ENCODE measurements around the gene CHMP2A.
A peak's percentile ranks its signal among the peaks of the same experiment; 100 is the strongest.

Gene CHMP2A

GRCh38 chr19:58575183-58576041, 20.5 kb upstream of the CHMP2A start:
- in situ Hi-C loops (cut with HindIII; ENCODE audit: low pct_unique_long_range_greater_than_20kb, low sequenced_read_pairs) = no loop called here
- peak; percentile 72 to 88 for DNase-seq (ENCODE audit: low read depth in 1 of 2, low spot score in 1 of 2)
- no peak for TF ChIP-seq JUND (IDR thresholded peaks at IDR 0.05; ENCODE audit: low read depth)

GRCh38 chr19:58573658-58574164, 18.8 kb upstream of the CHMP2A start:
- no peak for TF ChIP-seq JUND (IDR thresholded peaks at IDR 0.05; ENCODE audit: low read depth)
- DNase-seq (ENCODE audit: low read depth in 1 of 2, low spot score in 1 of 2) = no peak
- in situ Hi-C loops (cut with HindIII; ENCODE audit: low pct_unique_long_range_greater_than_20kb, low sequenced_read_pairs) = no loop called here

GRCh38 chr19:58572818-58573657, 18.1 kb upstream of the CHMP2A start, which contains the start of gene MZF1:
Gene MZF1 (minus strand): TSS chr19:58573335. CDS start chr19:58571389, 1,946 bp downstream.
- in situ Hi-C loops (cut with HindIII; ENCODE audit: low pct_unique_long_range_greater_than_20kb, low sequenced_read_pairs) = no loop called here
- TF ChIP-seq JUND (IDR thresholded peaks at IDR 0.05; ENCODE audit: low read depth) = no peak
- DNase-seq (ENCODE audit: low read depth in 1 of 2, low spot score in 1 of 2) = peak; percentile 88 to 99

GRCh38 chr19:58572026-58572817, 17.3 kb upstream of the CHMP2A start:
- in situ Hi-C loops (cut with HindIII; ENCODE audit: low pct_unique_long_range_greater_than_20kb, low sequenced_read_pairs) = no loop called here
- peak in 1 of 2 experiments; percentile 85 for DNase-seq (ENCODE audit: low read depth in 1 of 2, low spot score in 1 of 2)
- TF ChIP-seq JUND (IDR thresholded peaks at IDR 0.05; ENCODE audit: low read depth) = no peak

- in situ Hi-C loops (cut with HindIII; ENCODE audit: low pct_unique_long_range_greater_than_20kb, low sequenced_read_pairs) = no loop called here
- TF ChIP-seq JUND (IDR thresholded peaks at IDR 0.05; ENCODE audit: low read depth) = no peak
- no peak for DNase-seq (ENCODE audit: low read depth in 1 of 2, low spot score in 1 of 2)
Observed at GRCh38 chr19:58571575-58571947, 16.7 kb upstream of the CHMP2A start.

- in situ Hi-C loops (cut with HindIII; ENCODE audit: low pct_unique_long_range_greater_than_20kb, low sequenced_read_pairs) = no loop called here
- no peak for DNase-seq (ENCODE audit: low read depth in 1 of 2, low spot score in 1 of 2)
- TF ChIP-seq JUND (IDR thresholded peaks at IDR 0.05; ENCODE audit: low read depth) = no peak
Observed at GRCh38 chr19:58570770-58571574, 16.1 kb upstream of the CHMP2A start.

GRCh38 chr19:58569943-58570670, 15.2 kb upstream of the CHMP2A start:
- in situ Hi-C loops (cut with HindIII; ENCODE audit: low pct_unique_long_range_greater_than_20kb, low sequenced_read_pairs) = no loop called here
- no peak for TF ChIP-seq JUND (IDR thresholded peaks at IDR 0.05; ENCODE audit: low read depth)
- no peak for DNase-seq (ENCODE audit: low read depth in 1 of 2, low spot score in 1 of 2)

GRCh38 chr19:58569191-58569942, 14.5 kb upstream of the CHMP2A start:
- no peak for TF ChIP-seq JUND (IDR thresholded peaks at IDR 0.05; ENCODE audit: low read depth)
- in situ Hi-C loops (cut with HindIII; ENCODE audit: low pct_unique_long_range_greater_than_20kb, low sequenced_read_pairs) = no loop called here
- DNase-seq (ENCODE audit: low read depth in 1 of 2, low spot score in 1 of 2) = no peak

GRCh38 chr19:58568453-58569130, 13.7 kb upstream of the CHMP2A start:
- in situ Hi-C loops (cut with HindIII; ENCODE audit: low pct_unique_long_range_greater_than_20kb, low sequenced_read_pairs) = no loop called here
- TF ChIP-seq JUND (IDR thresholded peaks at IDR 0.05; ENCODE audit: low read depth) = no peak
- DNase-seq (ENCODE audit: low read depth in 1 of 2, low spot score in 1 of 2) = no peak

GRCh38 chr19:58566989-58567388, 12.1 kb upstream of the CHMP2A start:
- no peak for DNase-seq (ENCODE audit: low read depth in 1 of 2, low spot score in 1 of 2)
- no peak for TF ChIP-seq JUND (IDR thresholded peaks at IDR 0.05; ENCODE audit: low read depth)
- in situ Hi-C loops (cut with HindIII; ENCODE audit: low pct_unique_long_range_greater_than_20kb, low sequenced_read_pairs) = no loop called here
